Measurements from ENCODE around the gene SPEM1.

Gene SPEM1

DNA sequence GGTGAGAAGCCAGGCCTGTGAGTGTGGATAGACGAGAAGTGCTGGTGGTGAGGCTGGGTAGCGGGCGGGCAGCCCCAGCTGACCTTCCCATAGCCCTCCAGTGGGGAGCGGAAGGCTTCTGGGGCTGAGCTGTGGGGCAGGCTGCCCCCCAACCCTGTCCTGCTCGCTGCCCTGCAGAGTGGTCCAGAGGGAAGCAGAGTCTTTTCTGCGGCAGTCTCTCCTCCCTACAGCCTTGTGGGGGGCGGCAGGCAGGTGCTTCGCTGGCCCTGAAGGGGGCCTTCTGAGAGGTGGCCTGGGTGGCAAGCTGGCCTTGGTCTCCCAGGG is 8.7 kb upstream of the SPEM1 start:
- Histone ChIP-seq H3K4me3 (ENCODE audit: low read length) (no peak overlapping the region), H3K4me1 (ENCODE audit: insufficient read depth, low read length) (peaks cover 3% of the 10 kb centered on the region; the same call in 1 of the 2 replicates), H3K9me3 (ENCODE audit: insufficient read depth, low read depth, low read length) (no peaks in the 10 kb centered on the region), H3K36me3 (ENCODE audit: insufficient read depth, low read depth, low read length) (peaks cover 45% of the 10 kb centered on the region), H3K27ac (ENCODE audit: low read length) (no peak overlapping the region), H3K27me3 (ENCODE audit: insufficient read depth, low read length) (no peaks in the 10 kb centered on the region), H3K9ac (ENCODE audit: low read depth, low read length) (no peak overlapping the region)

DNA sequence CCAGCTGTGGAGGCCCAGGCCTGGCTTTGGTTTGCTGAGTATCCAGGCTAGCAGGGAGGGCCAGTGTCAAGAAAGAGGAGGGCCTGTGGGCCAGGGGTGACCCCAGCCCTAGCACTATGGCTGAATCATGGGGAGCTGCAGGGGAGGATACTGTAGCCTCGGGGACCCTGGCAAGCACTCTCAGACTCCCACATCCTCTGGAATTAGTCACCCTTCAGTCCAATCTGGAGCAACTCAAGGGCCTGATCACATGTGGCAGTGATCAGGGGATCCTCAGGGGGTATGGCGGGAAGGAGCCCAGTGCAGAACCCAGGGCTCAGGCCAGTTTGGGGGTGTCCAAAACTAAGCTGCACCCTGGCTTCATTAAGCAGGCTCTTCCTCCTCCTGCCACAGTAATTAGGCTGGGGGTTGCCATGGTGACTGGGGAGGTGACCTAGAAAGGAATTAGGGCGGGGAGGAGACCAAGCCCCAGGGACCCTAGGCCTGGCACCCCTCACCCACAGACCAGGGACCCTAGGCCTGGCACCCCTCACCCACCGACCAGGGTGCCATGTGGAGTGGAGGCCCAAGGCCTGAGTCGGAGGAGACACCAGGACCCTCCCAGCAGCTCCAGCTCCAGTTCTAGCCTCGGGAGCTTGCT is 6.7 kb upstream of the SPEM1 start:
- no peaks in the 10 kb centered on the region for H3K27me3 ChIP-seq (ENCODE audit: insufficient read depth, low read length)
- no peak overlapping the region for H3K4me3 ChIP-seq (ENCODE audit: low read length)
- no peak overlapping the region for H3K27ac ChIP-seq (ENCODE audit: low read length)
- H3K36me3 ChIP-seq (ENCODE audit: insufficient read depth, low read depth, low read length), result peaks cover 55% of the 10 kb centered on the region
- no peak overlapping the region for H3K9ac ChIP-seq (ENCODE audit: low read depth, low read length)
- no peaks in the 10 kb centered on the region for H3K9me3 ChIP-seq (ENCODE audit: insufficient read depth, low read depth, low read length)
- H3K4me1 ChIP-seq (ENCODE audit: insufficient read depth, low read length), result peaks cover 2% of the 10 kb centered on the region; the same call in 1 of the 2 replicates

DNA sequence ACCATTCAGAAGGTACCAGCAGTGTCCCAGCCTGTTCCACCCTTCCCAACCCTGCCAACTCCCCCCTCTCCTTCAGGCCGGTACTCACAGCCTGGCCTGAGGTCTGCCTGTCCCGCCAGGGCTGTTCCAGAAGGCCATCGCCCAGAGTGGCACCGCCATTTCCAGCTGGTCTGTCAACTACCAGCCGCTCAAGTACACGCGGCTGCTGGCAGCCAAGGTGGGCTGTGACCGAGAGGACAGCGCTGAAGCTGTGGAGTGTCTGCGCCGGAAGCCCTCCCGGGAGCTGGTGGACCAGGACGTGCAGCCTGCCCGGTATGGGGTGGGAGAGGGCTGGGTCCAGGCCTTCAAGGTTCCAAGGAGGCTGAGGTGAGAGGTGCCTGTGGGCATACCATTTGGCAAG is 5.3 kb upstream of the SPEM1 start:
- Histone ChIP-seq H3K9ac (ENCODE audit: low read depth, low read length) (no peak overlapping the region), H3K4me3 (ENCODE audit: low read length) (no peak overlapping the region), H3K27me3 (ENCODE audit: insufficient read depth, low read length) (no peaks in the 10 kb centered on the region), H3K36me3 (ENCODE audit: insufficient read depth, low read depth, low read length) (peaks cover 42% of the 10 kb centered on the region), H3K4me1 (ENCODE audit: insufficient read depth, low read length) (peaks cover 6% of the 10 kb centered on the region), H3K9me3 (ENCODE audit: insufficient read depth, low read depth, low read length) (no peaks in the 10 kb centered on the region), H3K27ac (ENCODE audit: low read length) (no peak overlapping the region)

GRCh38 chr17:7415784-7416183 is 4.3 kb upstream of the SPEM1 start:
- Histone ChIP-seq H3K27me3 (ENCODE audit: insufficient read depth, low read length) (no peaks in the 10 kb centered on the region), H3K36me3 (ENCODE audit: insufficient read depth, low read depth, low read length) (peaks cover 36% of the 10 kb centered on the region), H3K4me1 (ENCODE audit: insufficient read depth, low read length) (peaks cover 6% of the 10 kb centered on the region), H3K9me3 (ENCODE audit: insufficient read depth, low read depth, low read length) (no peaks in the 10 kb centered on the region), H3K9ac (ENCODE audit: low read depth, low read length) (no peak overlapping the region), H3K4me3 (ENCODE audit: low read length) (no peak overlapping the region), H3K27ac (ENCODE audit: low read length) (no peak overlapping the region)

DNA sequence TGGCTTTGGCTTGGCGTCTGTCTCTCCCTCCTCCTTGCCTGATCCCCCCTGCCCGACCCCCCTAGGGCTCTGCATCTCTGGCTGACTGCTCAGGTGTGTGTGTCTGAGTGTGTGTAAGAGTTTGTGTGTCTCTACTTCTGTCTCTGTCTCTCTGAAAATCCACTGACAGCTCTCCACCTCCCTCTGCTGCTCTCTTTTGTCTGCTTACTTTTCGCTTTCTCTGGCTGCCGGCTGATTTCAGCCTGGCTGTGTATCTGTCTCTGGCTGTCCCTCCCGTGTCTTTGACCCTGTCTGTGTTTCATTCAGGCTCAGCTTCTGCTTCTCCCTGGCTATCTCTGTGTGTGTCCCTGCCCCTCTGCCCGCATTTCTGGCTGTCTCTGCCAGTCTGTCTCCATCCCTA is 3.8 kb upstream of the SPEM1 start:
- no peak overlapping the region for H3K27ac ChIP-seq (ENCODE audit: low read length)
- H3K9me3 ChIP-seq (ENCODE audit: insufficient read depth, low read depth, low read length), result no peaks in the 10 kb centered on the region
- H3K27me3 ChIP-seq (ENCODE audit: insufficient read depth, low read length), result no peaks in the 10 kb centered on the region
- peaks cover 36% of the 10 kb centered on the region for H3K36me3 ChIP-seq (ENCODE audit: insufficient read depth, low read depth, low read length)
- H3K4me3 ChIP-seq (ENCODE audit: low read length), result no peak overlapping the region
- H3K4me1 ChIP-seq (ENCODE audit: insufficient read depth, low read length), result peaks cover 6% of the 10 kb centered on the region
- no peak overlapping the region for H3K9ac ChIP-seq (ENCODE audit: low read depth, low read length)

GRCh38 chr17:7417056-7417655 is 3.0 kb upstream of the SPEM1 start:
- no peak overlapping the region for H3K9ac ChIP-seq (ENCODE audit: low read depth, low read length)
- no peak overlapping the region for H3K27ac ChIP-seq (ENCODE audit: low read length)
- no peaks in the 10 kb centered on the region for H3K9me3 ChIP-seq (ENCODE audit: insufficient read depth, low read depth, low read length)
- peaks cover 6% of the 10 kb centered on the region for H3K4me1 ChIP-seq (ENCODE audit: insufficient read depth, low read length)
- no peak overlapping the region for H3K4me3 ChIP-seq (ENCODE audit: low read length)
- peaks cover 35% of the 10 kb centered on the region for H3K36me3 ChIP-seq (ENCODE audit: insufficient read depth, low read depth, low read length)
- H3K27me3 ChIP-seq (ENCODE audit: insufficient read depth, low read length), result no peaks in the 10 kb centered on the region

GRCh38 chr17:7418472-7419152 is 1.5 kb upstream of the SPEM1 start:
- H3K9ac ChIP-seq (ENCODE audit: low read depth, low read length), result no peak overlapping the region
- no peaks in the 10 kb centered on the region for H3K27me3 ChIP-seq (ENCODE audit: insufficient read depth, low read length)
- no peak overlapping the region for H3K4me3 ChIP-seq (ENCODE audit: low read length)
- no peaks in the 10 kb centered on the region for H3K9me3 ChIP-seq (ENCODE audit: insufficient read depth, low read depth, low read length)
- H3K4me1 ChIP-seq (ENCODE audit: insufficient read depth, low read length), result peaks cover 6% of the 10 kb centered on the region
- no peak overlapping the region for H3K27ac ChIP-seq (ENCODE audit: low read length)
- H3K36me3 ChIP-seq (ENCODE audit: insufficient read depth, low read depth, low read length), result peaks cover 27% of the 10 kb centered on the region

GRCh38 chr17:7421186-7421585 is 1.1 kb downstream of the SPEM1 start:
- H3K4me1 ChIP-seq (ENCODE audit: insufficient read depth, low read length), result peaks cover 6% of the 10 kb centered on the region
- no peaks in the 10 kb centered on the region for H3K27me3 ChIP-seq (ENCODE audit: insufficient read depth, low read length)
- no peaks in the 10 kb centered on the region for H3K9me3 ChIP-seq (ENCODE audit: insufficient read depth, low read depth, low read length)
- H3K36me3 ChIP-seq (ENCODE audit: insufficient read depth, low read depth, low read length), result peaks cover 11% of the 10 kb centered on the region
- no peak overlapping the region for H3K4me3 ChIP-seq (ENCODE audit: low read length)
- no peak overlapping the region for H3K9ac ChIP-seq (ENCODE audit: low read depth, low read length)
- H3K27ac ChIP-seq (ENCODE audit: low read length), result no peak overlapping the region

GRCh38 chr17:7423679-7424078 is 3.6 kb downstream of the SPEM1 start:
- H3K9ac ChIP-seq (ENCODE audit: low read depth, low read length), result no peak overlapping the region
- peaks cover 2% of the 10 kb centered on the region for H3K4me1 ChIP-seq (ENCODE audit: insufficient read depth, low read length)
- no peaks in the 10 kb centered on the region for H3K27me3 ChIP-seq (ENCODE audit: insufficient read depth, low read length)

GRCh38 chr17:7425316-7425715 is 5.2 kb downstream of the SPEM1 start, which contains the start of gene SPEM2:
Gene SPEM2 (plus strand): TSS chr17:7425616. CDS start chr17:7425689, 73 bp downstream.
- Histone ChIP-seq H3K27me3 (ENCODE audit: insufficient read depth, low read length) (no peaks in the 10 kb centered on the region), H3K9ac (ENCODE audit: low read depth, low read length) (no peak within 1 kb of the TSS), H3K4me3 (ENCODE audit: low read length) (no peak within 1 kb of the TSS), H3K27ac (ENCODE audit: low read length) (no peak within 1 kb of the TSS), H3K36me3 (ENCODE audit: insufficient read depth, low read depth, low read length) (no peaks in the 10 kb centered on the region), H3K9me3 (ENCODE audit: insufficient read depth, low read depth, low read length) (no peaks in the 10 kb centered on the region), H3K4me1 (ENCODE audit: insufficient read depth, low read length) (no peaks in the 10 kb centered on the region)

More at GRCh38 chr17:7423679-7424078, 3.6 kb downstream of the SPEM1 start:
- Histone ChIP-seq H3K4me3 (ENCODE audit: low read length) (no peak overlapping the region), H3K27ac (ENCODE audit: low read length) (no peak overlapping the region), H3K36me3 (ENCODE audit: insufficient read depth, low read depth, low read length) (no peaks in the 10 kb centered on the region), H3K9me3 (ENCODE audit: insufficient read depth, low read depth, low read length) (no peaks in the 10 kb centered on the region)

GRCh38 chr17:7425756-7426155 is 5.6 kb downstream of the SPEM1 start:
- Histone ChIP-seq H3K27me3 (ENCODE audit: insufficient read depth, low read length) (no peaks in the 10 kb centered on the region), H3K9ac (ENCODE audit: low read depth, low read length) (no peak overlapping the region), H3K27ac (ENCODE audit: low read length) (no peak overlapping the region), H3K36me3 (ENCODE audit: insufficient read depth, low read depth, low read length) (no peaks in the 10 kb centered on the region), H3K4me3 (ENCODE audit: low read length) (no peak overlapping the region), H3K4me1 (ENCODE audit: insufficient read depth, low read length) (no peaks in the 10 kb centered on the region), H3K9me3 (ENCODE audit: insufficient read depth, low read depth, low read length) (no peaks in the 10 kb centered on the region)

All from iPS-20b (cell line).